Thoracic aorta (tissue), 2 donors: ENCODE results near the gene LNX1. TPM values are rescaled to one million over a fixed set of nuclear protein-coding genes. Genes with fewer than 3 reads are reported as not detected.

Source experiments
- ATAC-seq: fragments of 150-250 bp; one replicate; pipeline ENCODE4 v1.8.0; 2017; ENCODE audit warnings: low read depth; ENCODE audit not compliant: insufficient number of reproducible peaks, low FRiP score
- DNase-seq: peaks from one replicate; pipeline ENCODE4 v3.0.0-alpha.2; 2020; ENCODE audit warnings: low spot score
- H3K27ac ChIP-seq, 2 donors: fragments of 200-600 bp; sonication (generic); 1 replicate in 1 of 2; 2 replicates in 1 of 2; pipeline ENCODE4 v1.5.1; 2016; ENCODE audit warnings: mild to moderate bottlenecking in 2 of 2, moderate library complexity in 2 of 2
- H3K27me3 ChIP-seq: fragments of 200-600 bp; sonication (generic); replicated peaks from 2 replicates; pipeline ENCODE4 v1.6.0; 2016; ENCODE audit warnings: mild to moderate bottlenecking; ENCODE audit not compliant: insufficient read depth
- H3K36me3 ChIP-seq: fragments of 200-600 bp; sonication (generic); one replicate; pipeline ENCODE4 v1.5.1; 2016
- H3K4me1 ChIP-seq, 2 donors: fragments of 200-600 bp; sonication (generic); 1 replicate in 1 of 2; 2 replicates in 1 of 2; pipeline versions ENCODE4 v1.5.1 to v1.6.0; 2016; ENCODE audit warnings: low read depth in 2 of 2, mild to moderate bottlenecking in 1 of 2; ENCODE audit not compliant: control insufficient read depth in 1 of 2
- H3K4me3 ChIP-seq: fragments of 200-600 bp; sonication (generic); 2 replicates; pipeline ENCODE4 v1.5.1; 2016; ENCODE audit warnings: mild to moderate bottlenecking
- H3K9me3 ChIP-seq: fragments of 200-600 bp; sonication (generic); 2 replicates; pipeline ENCODE4 v1.5.1; 2016
- total RNA-seq, 2 donors: library from RNA; depleted of rRNA; stranded (reverse); fragments of >200 nt; gene quantifications; one replicate each; pipeline versions ENCODE4 v1.1.0 to v1.2.3, GENCODE V29; 2016
- TF ChIP-seq, protein P1 (sequence below): fragments of 200-600 bp; sonication (generic); IDR thresholded peaks from one replicate; pipeline ENCODE4 v1.5.1; 2019; ENCODE audit warnings: antibody characterized with exemption

Gene LNX1
- total RNA-seq, 2 donors from 2014 or later, result 12.6 to 24.1 TPM

DNA sequence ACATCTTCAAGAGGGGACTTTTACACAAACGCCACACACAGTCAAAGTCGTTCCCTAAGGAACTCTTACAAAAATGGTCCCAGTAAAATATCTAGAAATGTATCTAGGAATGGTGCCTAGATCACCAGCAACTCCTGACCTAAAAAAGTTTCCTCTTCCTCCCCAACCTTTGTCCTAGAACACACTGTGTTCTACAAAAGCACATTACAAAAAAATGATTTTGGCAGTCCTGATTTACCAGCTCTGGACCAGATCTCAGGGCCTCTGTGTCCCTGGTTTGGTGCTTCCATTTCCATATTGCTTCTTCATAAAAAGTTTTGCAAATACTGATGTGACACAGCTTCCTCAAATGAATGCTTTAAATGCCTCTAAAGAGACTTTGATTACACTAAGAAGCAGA, 55.0 kb downstream of the LNX1 start:
- H3K27me3 ChIP-seq, result no peaks in the 10 kb centered on the region

GRCh38 chr4:53535567-53535966, 55.7 kb downstream of the LNX1 start:
- Histone ChIP-seq H3K36me3 (no peaks in the 10 kb centered on the region), H3K27ac (no peak overlapping the region), H3K9me3 (no peaks in the 10 kb centered on the region), H3K27me3 (no peaks in the 10 kb centered on the region), H3K4me1 (peaks cover 0 to 8% of the 10 kb centered on the region in 2 donors), H3K4me3 (no peak overlapping the region)
- no peak for ATAC-seq
- TF ChIP-seq, protein P1, sequence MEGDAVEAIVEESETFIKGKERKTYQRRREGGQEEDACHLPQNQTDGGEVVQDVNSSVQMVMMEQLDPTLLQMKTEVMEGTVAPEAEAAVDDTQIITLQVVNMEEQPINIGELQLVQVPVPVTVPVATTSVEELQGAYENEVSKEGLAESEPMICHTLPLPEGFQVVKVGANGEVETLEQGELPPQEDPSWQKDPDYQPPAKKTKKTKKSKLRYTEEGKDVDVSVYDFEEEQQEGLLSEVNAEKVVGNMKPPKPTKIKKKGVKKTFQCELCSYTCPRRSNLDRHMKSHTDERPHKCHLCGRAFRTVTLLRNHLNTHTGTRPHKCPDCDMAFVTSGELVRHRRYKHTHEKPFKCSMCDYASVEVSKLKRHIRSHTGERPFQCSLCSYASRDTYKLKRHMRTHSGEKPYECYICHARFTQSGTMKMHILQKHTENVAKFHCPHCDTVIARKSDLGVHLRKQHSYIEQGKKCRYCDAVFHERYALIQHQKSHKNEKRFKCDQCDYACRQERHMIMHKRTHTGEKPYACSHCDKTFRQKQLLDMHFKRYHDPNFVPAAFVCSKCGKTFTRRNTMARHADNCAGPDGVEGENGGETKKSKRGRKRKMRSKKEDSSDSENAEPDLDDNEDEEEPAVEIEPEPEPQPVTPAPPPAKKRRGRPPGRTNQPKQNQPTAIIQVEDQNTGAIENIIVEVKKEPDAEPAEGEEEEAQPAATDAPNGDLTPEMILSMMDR, result no peak
- DNase-seq, result no peak

More for the DNA sequence above, 55.0 kb downstream of the LNX1 start:
- H3K9me3 ChIP-seq, result no peaks in the 10 kb centered on the region
- H3K36me3 ChIP-seq, result no peaks in the 10 kb centered on the region
- H3K27ac ChIP-seq, result no peak overlapping the region
- H3K4me1 ChIP-seq, result peaks cover 0 to 15% of the 10 kb centered on the region in 2 donors
- no peak for DNase-seq
- no peak for ATAC-seq
- TF ChIP-seq, protein P1, result no peak
- no peak overlapping the region for H3K4me3 ChIP-seq

DNA sequence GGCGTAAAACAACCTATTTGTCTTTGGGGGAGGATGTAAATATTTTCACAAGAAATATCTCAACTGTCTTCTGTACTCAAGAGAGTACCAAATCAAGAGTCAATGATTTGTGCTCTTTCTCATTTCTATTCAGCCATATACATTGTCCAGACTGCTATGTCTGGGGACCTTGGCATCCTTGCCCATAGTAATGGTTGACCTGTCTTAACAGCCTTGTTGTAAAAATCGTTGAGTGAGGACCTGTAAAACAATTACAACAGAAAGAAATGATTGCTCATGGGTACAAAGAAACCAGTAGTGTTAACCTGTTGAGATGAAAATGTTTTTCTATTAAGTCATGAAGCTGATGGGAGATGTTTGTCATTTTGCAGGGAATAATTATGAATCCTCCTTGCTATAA, 56.6 kb downstream of the LNX1 start:
- Histone ChIP-seq H3K9me3 (no peaks in the 10 kb centered on the region), H3K27ac (no peak overlapping the region), H3K4me1 (peaks cover 0 to 5% of the 10 kb centered on the region in 2 donors), H3K27me3 (no peaks in the 10 kb centered on the region), H3K36me3 (no peaks in the 10 kb centered on the region), H3K4me3 (no peak overlapping the region)
- TF ChIP-seq, protein P1, result no peak
- no peak for ATAC-seq
- DNase-seq, result no peak

GRCh38 chr4:53532521-53532920, 58.8 kb downstream of the LNX1 start:
- TF ChIP-seq, protein P1, result no peak
- no peaks in the 10 kb centered on the region for H3K36me3 ChIP-seq
- DNase-seq (no peak), ATAC-seq (no peak)
- no peak overlapping the region for H3K4me3 ChIP-seq
- no peak overlapping the region for H3K27ac ChIP-seq
- H3K4me1 ChIP-seq, result peaks cover 0 to 5% of the 10 kb centered on the region in 2 donors
- no peaks in the 10 kb centered on the region for H3K9me3 ChIP-seq
- H3K27me3 ChIP-seq, result no peaks in the 10 kb centered on the region

GRCh38 chr4:53531585-53532224, 59.6 kb downstream of the LNX1 start:
- DNase-seq (no peak), ATAC-seq (no peak)
- Histone ChIP-seq H3K36me3 (no peaks in the 10 kb centered on the region), H3K27me3 (no peaks in the 10 kb centered on the region), H3K4me1 (peaks cover 0 to 5% of the 10 kb centered on the region in 2 donors), H3K4me3 (no peak overlapping the region), H3K9me3 (no peaks in the 10 kb centered on the region), H3K27ac (no peak overlapping the region)
- TF ChIP-seq, protein P1, result no peak
